Dendritic cell treated with granulocyte-macrophage colony-stimulating factor and Interleukin-4, amounts not matched to agents 40 ng/mL and 50 ng/mL, for 4 days (primary cell): ENCODE results near the gene GLP1R.

Experiments used
- H3K27ac Mint-ChIP-seq: one replicate; pipeline ENCODE4 v1.8.0; 2022; ENCODE audit warnings: mild to moderate bottlenecking, mixed read lengths
- H3K27me3 Mint-ChIP-seq: one replicate; pipeline ENCODE4 v1.8.0; 2022; ENCODE audit warnings: mild to moderate bottlenecking, mixed read lengths
- H3K36me3 Mint-ChIP-seq: one replicate; pipeline ENCODE4 v1.8.0; 2022; ENCODE audit warnings: low read depth, mixed read lengths
- H3K4me1 Mint-ChIP-seq: one replicate; pipeline ENCODE4 v1.8.0; 2022; ENCODE audit warnings: low read depth, mixed read lengths
- H3K4me3 Mint-ChIP-seq: one replicate; pipeline ENCODE4 v1.8.0; 2022; ENCODE audit warnings: mild to moderate bottlenecking, moderate library complexity, mixed read lengths
- H3K9me3 Mint-ChIP-seq: one replicate; pipeline ENCODE4 v1.8.0; 2022; ENCODE audit warnings: mixed read lengths
- intact Hi-C: fragments of 100-400 bp; cut with micrococcal nuclease; formaldehyde crosslinking; loops from one replicate; pipeline ENCODE4 v1.15.0; 2022

The GLP1R gene

DNA sequence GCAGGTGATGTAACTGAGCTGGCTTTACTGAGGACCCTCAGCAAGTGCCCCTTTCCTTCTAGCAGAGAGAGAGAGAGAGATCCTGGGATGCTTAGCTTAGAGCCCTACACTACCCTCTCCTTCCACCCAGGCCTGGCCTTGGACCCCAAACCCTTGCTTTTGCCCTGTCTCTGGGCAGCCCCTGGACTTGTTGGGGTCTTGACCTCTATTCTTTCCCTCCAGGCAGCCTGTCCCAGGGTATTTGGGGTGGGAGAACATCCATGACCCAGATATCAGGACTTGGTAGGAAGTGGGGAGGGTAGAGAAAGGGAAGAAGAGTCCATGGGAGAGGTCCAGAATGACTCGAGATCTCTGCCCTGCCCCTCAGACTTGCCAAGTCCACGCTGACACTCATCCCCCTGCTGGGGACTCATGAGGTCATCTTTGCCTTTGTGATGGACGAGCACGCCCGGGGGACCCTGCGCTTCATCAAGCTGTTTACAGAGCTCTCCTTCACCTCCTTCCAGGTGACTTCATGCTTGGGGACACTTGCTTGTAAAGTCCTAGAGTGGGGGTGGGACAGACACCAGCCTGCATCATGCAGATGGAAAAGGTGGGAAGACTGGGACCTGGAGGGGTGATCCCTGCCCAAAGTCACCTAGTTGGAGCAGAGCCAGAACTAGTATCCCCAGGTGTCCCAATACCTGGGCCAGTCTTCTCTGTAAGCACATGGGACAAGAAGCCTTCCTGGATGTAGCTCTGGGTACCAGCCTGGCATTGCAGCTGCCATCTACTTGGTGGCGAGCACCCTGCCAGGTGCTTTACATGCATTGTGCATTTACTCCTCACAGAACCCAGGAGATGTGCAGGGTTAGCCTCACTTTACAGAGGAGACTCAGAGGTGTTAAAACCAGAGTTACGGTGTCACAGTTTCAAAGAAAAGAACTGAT lies 30.9 kb downstream of the GLP1R start:
- Mint-ChIP-seq H3K9me3 (no peaks in the 10 kb centered on the region), H3K4me1 (peaks cover 7% of the 10 kb centered on the region), H3K4me3 (no peak overlapping the region), H3K36me3 (no peaks in the 10 kb centered on the region), H3K27ac (no peak overlapping the region), H3K27me3 (peaks cover 7% of the 10 kb centered on the region)
- intact Hi-C loops, result loop anchor here (10.0 kb wide), 1 partner anchor 225 kb away; no protein-coding TSS in a partner anchor

DNA sequence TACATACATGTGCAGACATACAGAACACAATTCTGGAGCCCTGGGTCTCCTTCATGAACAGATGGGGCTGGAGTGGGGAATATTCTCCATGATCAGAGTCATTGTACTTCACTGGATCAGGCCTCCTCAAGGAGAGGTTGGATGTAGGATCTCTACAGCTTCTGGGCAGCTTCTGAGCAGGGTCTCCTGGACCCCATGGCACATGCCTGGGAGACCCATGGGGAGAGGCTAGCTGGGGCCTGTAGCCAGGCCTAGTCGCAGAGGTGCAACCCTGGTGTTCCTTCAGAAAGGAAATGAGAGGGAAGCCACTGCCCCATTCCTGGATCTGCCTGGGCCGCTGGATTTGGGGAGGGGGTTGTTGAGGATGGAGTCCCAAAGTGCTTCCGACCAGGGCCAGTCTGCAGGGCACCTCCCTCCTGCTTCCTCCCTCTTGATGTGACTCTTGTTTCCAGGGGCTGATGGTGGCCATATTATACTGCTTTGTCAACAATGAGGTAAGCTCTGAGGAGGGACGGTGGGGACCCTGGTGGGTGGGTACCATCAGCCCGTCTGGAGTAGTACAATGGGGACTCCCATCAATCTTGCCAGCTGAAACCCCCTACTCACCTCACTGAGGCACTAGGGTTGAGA lies 31.8 kb downstream of the GLP1R start:
- no peak overlapping the region for H3K4me3 Mint-ChIP-seq
- intact Hi-C loops, result loop anchor here (10.0 kb wide), 1 partner anchor 224 kb away; no protein-coding TSS in a partner anchor
- peaks cover 13% of the 10 kb centered on the region for H3K27me3 Mint-ChIP-seq
- H3K27ac Mint-ChIP-seq, result no peak overlapping the region
- peaks cover 7% of the 10 kb centered on the region for H3K4me1 Mint-ChIP-seq
- H3K36me3 Mint-ChIP-seq, result no peaks in the 10 kb centered on the region
- no peaks in the 10 kb centered on the region for H3K9me3 Mint-ChIP-seq

- H3K9me3 Mint-ChIP-seq, result no peaks in the 10 kb centered on the region
- intact Hi-C loops, result loop anchor here (10.0 kb wide), 1 partner anchor 222 kb away; no protein-coding TSS in a partner anchor
- H3K27ac Mint-ChIP-seq, result no peak overlapping the region
- H3K27me3 Mint-ChIP-seq, result peaks cover 30% of the 10 kb centered on the region
- no peak overlapping the region for H3K4me3 Mint-ChIP-seq
- no peaks in the 10 kb centered on the region for H3K36me3 Mint-ChIP-seq
- peaks cover 7% of the 10 kb centered on the region for H3K4me1 Mint-ChIP-seq
Observed at GRCh38 chr6:39082310-39082709, 33.7 kb downstream of the GLP1R start.

DNA sequence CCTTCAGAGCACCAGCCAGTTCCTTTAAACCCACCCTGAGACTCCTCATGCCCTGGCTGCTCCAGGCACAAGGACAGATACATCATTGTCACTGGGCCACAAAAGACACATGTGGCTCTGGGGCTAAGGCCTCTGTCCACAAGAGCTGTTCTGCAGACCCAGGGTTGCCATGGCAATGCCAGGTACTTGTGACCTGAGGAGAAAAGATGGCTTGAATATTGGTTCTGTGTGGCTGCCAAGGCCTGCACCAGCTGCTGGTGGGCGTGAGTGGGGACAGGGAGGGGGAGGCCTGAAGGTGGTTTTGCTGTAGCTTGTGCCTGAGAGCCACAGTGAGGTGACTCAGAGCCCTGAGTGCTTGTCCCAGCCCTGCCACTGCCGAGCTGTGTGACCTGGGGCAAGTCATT lies 34.7 kb downstream of the GLP1R start:
- intact Hi-C loops, result loop anchor here (10.0 kb wide), 1 partner anchor 222 kb away; no protein-coding TSS in a partner anchor
- Mint-ChIP-seq H3K27ac (no peak overlapping the region), H3K36me3 (no peaks in the 10 kb centered on the region), H3K9me3 (no peaks in the 10 kb centered on the region), H3K4me1 (peaks cover 15% of the 10 kb centered on the region), H3K4me3 (no peak overlapping the region), H3K27me3 (peaks cover 33% of the 10 kb centered on the region)

- H3K4me1 Mint-ChIP-seq, result peaks cover 22% of the 10 kb centered on the region
- peaks cover 36% of the 10 kb centered on the region for H3K27me3 Mint-ChIP-seq
- no peaks in the 10 kb centered on the region for H3K9me3 Mint-ChIP-seq
- intact Hi-C loops, result loop anchor here (10.0 kb wide), 1 partner anchor 220 kb away; no protein-coding TSS in a partner anchor
- H3K4me3 Mint-ChIP-seq, result no peak overlapping the region
- no peaks in the 10 kb centered on the region for H3K36me3 Mint-ChIP-seq
- no peak overlapping the region for H3K27ac Mint-ChIP-seq
Observed at GRCh38 chr6:39084506-39084905, 35.9 kb downstream of the GLP1R start.

GRCh38 chr6:39085129-39085797 lies 36.7 kb downstream of the GLP1R start:
- intact Hi-C loops, result loop anchor here (10.0 kb wide), 1 partner anchor 220 kb away; no protein-coding TSS in a partner anchor
- no peaks in the 10 kb centered on the region for H3K36me3 Mint-ChIP-seq
- peaks cover 42% of the 10 kb centered on the region for H3K27me3 Mint-ChIP-seq
- no peaks in the 10 kb centered on the region for H3K9me3 Mint-ChIP-seq
- H3K4me1 Mint-ChIP-seq, result peaks cover 22% of the 10 kb centered on the region
- no peak overlapping the region for H3K27ac Mint-ChIP-seq
- no peak overlapping the region for H3K4me3 Mint-ChIP-seq

- Mint-ChIP-seq H3K9me3 (no peaks in the 10 kb centered on the region), H3K27ac (no peak overlapping the region), H3K36me3 (no peaks in the 10 kb centered on the region), H3K4me1 (peaks cover 22% of the 10 kb centered on the region), H3K27me3 (peaks cover 49% of the 10 kb centered on the region), H3K4me3 (no peak overlapping the region)
- intact Hi-C loops, result loop anchor here (10.0 kb wide), 1 partner anchor 219 kb away; no protein-coding TSS in a partner anchor
Observed at GRCh38 chr6:39086294-39086693, 37.7 kb downstream of the GLP1R start.

GRCh38 chr6:39086711-39087110 lies 38.1 kb downstream of the GLP1R start:
- Mint-ChIP-seq H3K36me3 (no peaks in the 10 kb centered on the region), H3K4me3 (no peak overlapping the region), H3K9me3 (no peaks in the 10 kb centered on the region), H3K27ac (no peak overlapping the region), H3K4me1 (peaks cover 22% of the 10 kb centered on the region), H3K27me3 (peaks cover 52% of the 10 kb centered on the region)
- intact Hi-C loops, result loop anchor here (10.0 kb wide), 1 partner anchor 218 kb away; no protein-coding TSS in a partner anchor

- H3K9me3 Mint-ChIP-seq, result no peaks in the 10 kb centered on the region
- H3K4me3 Mint-ChIP-seq, result no peak overlapping the region
- intact Hi-C loops, result loop anchor here (10.0 kb wide), 1 partner anchor 218 kb away; no protein-coding TSS in a partner anchor
- H3K36me3 Mint-ChIP-seq, result no peaks in the 10 kb centered on the region
- no peak overlapping the region for H3K27ac Mint-ChIP-seq
- peaks cover 22% of the 10 kb centered on the region for H3K4me1 Mint-ChIP-seq
- peaks cover 56% of the 10 kb centered on the region for H3K27me3 Mint-ChIP-seq
Observed at GRCh38 chr6:39087197-39087596, 38.6 kb downstream of the GLP1R start.

- no peaks in the 10 kb centered on the region for H3K9me3 Mint-ChIP-seq
- no peak overlapping the region for H3K27ac Mint-ChIP-seq
- peaks cover 15% of the 10 kb centered on the region for H3K4me1 Mint-ChIP-seq
- no peaks in the 10 kb centered on the region for H3K36me3 Mint-ChIP-seq
- peaks cover 60% of the 10 kb centered on the region for H3K27me3 Mint-ChIP-seq
- intact Hi-C loops, result loop anchor here (10.0 kb wide), 1 partner anchor 216 kb away; no protein-coding TSS in a partner anchor
- H3K4me3 Mint-ChIP-seq, result no peak overlapping the region
Observed at GRCh38 chr6:39088331-39088730, 39.8 kb downstream of the GLP1R start.

- H3K36me3 Mint-ChIP-seq, result no peaks in the 10 kb centered on the region
- no peaks in the 10 kb centered on the region for H3K9me3 Mint-ChIP-seq
- H3K27me3 Mint-ChIP-seq, result peaks cover 55% of the 10 kb centered on the region
- no peak overlapping the region for H3K27ac Mint-ChIP-seq
- intact Hi-C loops, result no loop called here
- H3K4me1 Mint-ChIP-seq, result peaks cover 15% of the 10 kb centered on the region
- H3K4me3 Mint-ChIP-seq, result no peak overlapping the region
Observed at GRCh38 chr6:39090036-39090435, 41.5 kb downstream of the GLP1R start.

DNA sequence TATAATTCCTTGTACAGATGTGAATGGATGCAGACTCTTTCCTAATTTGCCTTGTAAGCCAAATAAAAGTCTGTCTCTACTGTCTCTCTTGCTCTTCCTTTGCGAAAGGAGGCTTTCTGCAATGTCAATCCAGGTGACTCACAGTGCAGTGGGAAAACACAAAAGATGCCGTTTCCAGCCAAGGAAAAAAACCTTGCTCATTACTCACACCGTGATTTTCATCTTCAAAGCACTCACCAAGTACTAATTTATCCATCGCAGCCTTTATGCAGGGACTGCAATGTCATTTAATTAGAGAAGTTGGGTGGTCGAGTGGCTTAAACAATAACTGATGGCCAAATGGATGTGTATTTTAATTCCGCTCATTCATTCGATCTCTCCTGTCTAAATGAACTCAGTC lies 42.6 kb downstream of the GLP1R start:
- Mint-ChIP-seq H3K4me1 (peaks cover 15% of the 10 kb centered on the region), H3K27ac (no peak overlapping the region), H3K27me3 (peaks cover 44% of the 10 kb centered on the region), H3K9me3 (no peaks in the 10 kb centered on the region), H3K36me3 (no peaks in the 10 kb centered on the region), H3K4me3 (no peak overlapping the region)
- intact Hi-C loops, result no loop called here

DNA sequence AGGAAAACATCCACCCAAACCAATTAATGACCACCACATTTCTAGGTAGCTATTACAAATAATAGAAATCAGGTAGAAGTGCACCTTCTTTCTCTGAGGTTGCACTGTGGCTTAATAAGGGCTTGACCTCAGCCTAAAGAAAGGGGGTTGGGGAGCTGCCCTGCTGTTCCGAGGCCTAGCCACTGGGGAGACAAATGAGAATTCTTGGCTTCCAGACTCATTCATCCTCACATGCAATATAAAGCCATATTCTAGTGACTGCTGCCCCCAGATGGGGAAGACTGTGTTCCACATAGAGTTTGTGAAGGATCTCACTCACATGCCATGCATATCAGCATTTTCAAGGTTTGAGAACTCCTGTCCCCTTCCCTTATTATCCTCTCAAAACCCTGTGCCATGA lies 43.5 kb downstream of the GLP1R start:
- Mint-ChIP-seq H3K27ac (no peak overlapping the region), H3K36me3 (no peaks in the 10 kb centered on the region), H3K4me1 (peaks cover 15% of the 10 kb centered on the region), H3K27me3 (peaks cover 36% of the 10 kb centered on the region), H3K9me3 (no peaks in the 10 kb centered on the region), H3K4me3 (no peak overlapping the region)
- intact Hi-C loops, result no loop called here
